ENCODE data around the gene STK17B.

DNA sequence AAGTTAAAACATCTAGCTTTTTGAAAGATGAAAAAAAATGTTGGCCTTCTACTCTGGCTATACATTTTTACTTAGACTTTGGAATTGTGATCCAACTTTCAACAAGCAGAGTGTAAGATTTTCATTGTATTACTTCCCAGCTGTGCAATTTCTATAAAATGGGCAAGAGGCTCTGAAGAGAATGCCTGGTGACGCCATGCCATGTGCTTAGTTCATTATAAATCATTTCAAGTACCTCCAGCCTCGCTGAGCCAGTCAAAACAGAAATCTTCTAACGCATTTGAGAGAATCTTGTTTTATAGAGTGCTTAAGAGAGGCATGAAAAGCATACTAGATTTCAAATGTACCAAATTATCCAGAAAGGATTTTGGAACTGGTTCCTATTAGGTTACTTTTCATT lies 10.1 kb upstream of the STK17B start:
- no peak for TF ChIP-seq POLR2A (IDR thresholded peaks at IDR 0.05)
- TF ChIP-seq, protein P1, sequence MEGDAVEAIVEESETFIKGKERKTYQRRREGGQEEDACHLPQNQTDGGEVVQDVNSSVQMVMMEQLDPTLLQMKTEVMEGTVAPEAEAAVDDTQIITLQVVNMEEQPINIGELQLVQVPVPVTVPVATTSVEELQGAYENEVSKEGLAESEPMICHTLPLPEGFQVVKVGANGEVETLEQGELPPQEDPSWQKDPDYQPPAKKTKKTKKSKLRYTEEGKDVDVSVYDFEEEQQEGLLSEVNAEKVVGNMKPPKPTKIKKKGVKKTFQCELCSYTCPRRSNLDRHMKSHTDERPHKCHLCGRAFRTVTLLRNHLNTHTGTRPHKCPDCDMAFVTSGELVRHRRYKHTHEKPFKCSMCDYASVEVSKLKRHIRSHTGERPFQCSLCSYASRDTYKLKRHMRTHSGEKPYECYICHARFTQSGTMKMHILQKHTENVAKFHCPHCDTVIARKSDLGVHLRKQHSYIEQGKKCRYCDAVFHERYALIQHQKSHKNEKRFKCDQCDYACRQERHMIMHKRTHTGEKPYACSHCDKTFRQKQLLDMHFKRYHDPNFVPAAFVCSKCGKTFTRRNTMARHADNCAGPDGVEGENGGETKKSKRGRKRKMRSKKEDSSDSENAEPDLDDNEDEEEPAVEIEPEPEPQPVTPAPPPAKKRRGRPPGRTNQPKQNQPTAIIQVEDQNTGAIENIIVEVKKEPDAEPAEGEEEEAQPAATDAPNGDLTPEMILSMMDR (IDR thresholded peaks at IDR 0.05): no peak
